PC-3 (cell line): ENCODE results near the gene MMP23B.

Source experiments
- EZH2 ChIP-seq: fragments of 300-600 bp; sonication (generic); IDR thresholded peaks from one replicate; pipeline ENCODE4 v1.6.1; 2017; ENCODE audit warnings: antibody characterized with exemption, mild to moderate bottlenecking, low read length; ENCODE audit not compliant: unreplicated experiment
- EZH2phosphoT487 ChIP-seq: fragments of 300-600 bp; sonication (generic); IDR thresholded peaks from 2 replicates; pipeline ENCODE4 v1.6.1; 2018; ENCODE audit warnings: mild to moderate bottlenecking, antibody characterized with exemption, low read length, borderline replicate concordance
- TF ChIP-seq, protein P1 (sequence below): fragments of 300-600 bp; sonication (generic); conservative IDR thresholded peaks from 2 replicates; pipeline ENCODE4 v1.5.1; 2017; ENCODE audit warnings: antibody characterized with exemption, low read depth, mild to moderate bottlenecking, low read length

DNA sequence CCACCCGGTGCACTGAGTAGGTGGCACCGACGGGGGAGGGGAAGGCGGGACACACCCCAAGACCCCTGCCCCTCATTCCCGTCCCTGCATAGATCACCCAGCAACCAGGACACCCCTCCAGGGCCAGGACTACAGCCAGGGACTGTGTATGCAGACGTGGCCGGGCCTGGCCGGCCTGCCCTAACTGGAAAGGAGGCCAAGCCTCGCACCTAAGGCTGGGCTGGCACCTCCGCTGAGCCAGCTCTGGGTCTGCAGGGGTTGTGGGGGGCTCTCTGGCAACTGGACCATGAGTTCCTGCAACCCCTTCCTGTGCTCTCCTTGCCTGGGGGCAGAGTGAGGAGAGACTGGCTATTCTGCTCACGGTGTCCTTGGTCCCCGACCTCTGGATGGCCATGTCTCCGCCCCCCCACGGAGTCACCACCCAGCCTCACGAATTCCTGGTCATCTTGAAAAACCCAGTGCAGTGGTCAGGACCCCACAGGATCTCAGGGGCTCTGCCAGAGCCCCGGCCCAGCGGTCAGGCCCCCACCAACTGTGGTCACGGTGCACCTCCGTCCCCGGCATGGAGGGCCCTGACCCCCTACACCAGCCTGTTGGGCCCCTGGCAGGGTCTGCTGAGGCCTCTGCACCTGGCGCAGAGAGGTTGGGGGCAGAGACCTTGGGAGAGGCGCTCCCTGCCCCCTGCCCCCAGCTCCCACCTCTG lies 31.0 kb upstream of the MMP23B start:
- TF ChIP-seq, protein P1, sequence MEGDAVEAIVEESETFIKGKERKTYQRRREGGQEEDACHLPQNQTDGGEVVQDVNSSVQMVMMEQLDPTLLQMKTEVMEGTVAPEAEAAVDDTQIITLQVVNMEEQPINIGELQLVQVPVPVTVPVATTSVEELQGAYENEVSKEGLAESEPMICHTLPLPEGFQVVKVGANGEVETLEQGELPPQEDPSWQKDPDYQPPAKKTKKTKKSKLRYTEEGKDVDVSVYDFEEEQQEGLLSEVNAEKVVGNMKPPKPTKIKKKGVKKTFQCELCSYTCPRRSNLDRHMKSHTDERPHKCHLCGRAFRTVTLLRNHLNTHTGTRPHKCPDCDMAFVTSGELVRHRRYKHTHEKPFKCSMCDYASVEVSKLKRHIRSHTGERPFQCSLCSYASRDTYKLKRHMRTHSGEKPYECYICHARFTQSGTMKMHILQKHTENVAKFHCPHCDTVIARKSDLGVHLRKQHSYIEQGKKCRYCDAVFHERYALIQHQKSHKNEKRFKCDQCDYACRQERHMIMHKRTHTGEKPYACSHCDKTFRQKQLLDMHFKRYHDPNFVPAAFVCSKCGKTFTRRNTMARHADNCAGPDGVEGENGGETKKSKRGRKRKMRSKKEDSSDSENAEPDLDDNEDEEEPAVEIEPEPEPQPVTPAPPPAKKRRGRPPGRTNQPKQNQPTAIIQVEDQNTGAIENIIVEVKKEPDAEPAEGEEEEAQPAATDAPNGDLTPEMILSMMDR = no peak
- no peak for TF ChIP-seq EZH2phosphoT487
- TF ChIP-seq EZH2 = no peak
